Activated T-cell treated with anti-CD3 and anti-CD28 coated beads, Interleukin-2, amount 50 U/mL, for 24 hours (primary cell): ENCODE results near the gene ETV7.

Experiments
- DNase-seq: peaks from one replicate; pipeline ENCODE4 v3.0.0-alpha.2; 2020
- H3K27ac Mint-ChIP-seq: 2 replicates; pipeline ENCODE4 v1.8.0; 2020; ENCODE audit warnings: mild to moderate bottlenecking, mixed read lengths
- H3K27me3 Mint-ChIP-seq: 2 replicates; pipeline ENCODE4 v1.8.0; 2020; ENCODE audit warnings: mixed read lengths
- H3K36me3 Mint-ChIP-seq: 2 replicates; pipeline ENCODE4 v1.8.0; 2020; ENCODE audit warnings: low read depth, mixed read lengths
- H3K4me1 Mint-ChIP-seq: 2 replicates; pipeline ENCODE4 v1.8.0; 2020; ENCODE audit warnings: low read depth, mixed read lengths
- H3K4me3 Mint-ChIP-seq: 2 replicates; pipeline ENCODE4 v1.8.0; 2020; ENCODE audit warnings: mild to moderate bottlenecking, moderate library complexity, mixed read lengths
- H3K9me3 Mint-ChIP-seq: 2 replicates; pipeline ENCODE4 v1.8.0; 2020; ENCODE audit warnings: mixed read lengths

ETV7 gene

GRCh38 chr6:36333931-36334725 is 53.3 kb downstream of the ETV7 start:
- DNase-seq: no peak
- Mint-ChIP-seq H3K27me3 (peaks cover 32% of the 10 kb centered on the region), H3K4me3 (no peak overlapping the region), H3K4me1 (peaks cover 10% of the 10 kb centered on the region), H3K36me3 (no peaks in the 10 kb centered on the region), H3K27ac (no peak overlapping the region), H3K9me3 (no peaks in the 10 kb centered on the region)

GRCh38 chr6:36333171-36333895 is 54.1 kb downstream of the ETV7 start:
- no peak overlapping the region for H3K27ac Mint-ChIP-seq
- peaks cover 7% of the 10 kb centered on the region for H3K4me1 Mint-ChIP-seq
- no peaks in the 10 kb centered on the region for H3K36me3 Mint-ChIP-seq
- peaks cover 32% of the 10 kb centered on the region for H3K27me3 Mint-ChIP-seq
- H3K9me3 Mint-ChIP-seq: no peaks in the 10 kb centered on the region
- no peak overlapping the region for H3K4me3 Mint-ChIP-seq
- DNase-seq: no peak

GRCh38 chr6:36331381-36331780 is 56.1 kb downstream of the ETV7 start:
- peaks cover 32% of the 10 kb centered on the region for H3K27me3 Mint-ChIP-seq
- no peaks in the 10 kb centered on the region for H3K9me3 Mint-ChIP-seq
- no peak overlapping the region for H3K27ac Mint-ChIP-seq
- no peak for DNase-seq
- H3K4me1 Mint-ChIP-seq: no peaks in the 10 kb centered on the region
- H3K4me3 Mint-ChIP-seq: no peak overlapping the region
- no peaks in the 10 kb centered on the region for H3K36me3 Mint-ChIP-seq

- Mint-ChIP-seq H3K36me3 (no peaks in the 10 kb centered on the region), H3K27ac (no peak overlapping the region), H3K4me1 (no peaks in the 10 kb centered on the region), H3K9me3 (no peaks in the 10 kb centered on the region), H3K4me3 (no peak overlapping the region), H3K27me3 (peaks cover 26% of the 10 kb centered on the region)
- no peak for DNase-seq
Measured at GRCh38 chr6:36330366-36330765, 57.1 kb downstream of the ETV7 start.

- Mint-ChIP-seq H3K36me3 (no peaks in the 10 kb centered on the region), H3K4me3 (no peak overlapping the region), H3K27ac (no peak overlapping the region), H3K4me1 (no peaks in the 10 kb centered on the region), H3K9me3 (no peaks in the 10 kb centered on the region), H3K27me3 (peaks cover 21% of the 10 kb centered on the region)
- DNase-seq: no peak
Measured at GRCh38 chr6:36329798-36330291, 57.6 kb downstream of the ETV7 start.

GRCh38 chr6:36328600-36328999 is 58.9 kb downstream of the ETV7 start:
- no peak for DNase-seq

GRCh38 chr6:36327919-36328236 is 59.6 kb downstream of the ETV7 start:
- Mint-ChIP-seq H3K36me3 (no peaks in the 10 kb centered on the region), H3K4me1 (no peaks in the 10 kb centered on the region), H3K9me3 (no peaks in the 10 kb centered on the region), H3K27me3 (peaks cover 2% of the 10 kb centered on the region), H3K27ac (no peak overlapping the region), H3K4me3 (no peak overlapping the region)
- no peak for DNase-seq

More at GRCh38 chr6:36328600-36328999, 58.9 kb downstream of the ETV7 start:
- no peaks in the 10 kb centered on the region for H3K4me1 Mint-ChIP-seq
- no peak overlapping the region for H3K27ac Mint-ChIP-seq
- H3K36me3 Mint-ChIP-seq: no peaks in the 10 kb centered on the region
- no peak overlapping the region for H3K4me3 Mint-ChIP-seq
- H3K9me3 Mint-ChIP-seq: no peaks in the 10 kb centered on the region
- peaks cover 9% of the 10 kb centered on the region for H3K27me3 Mint-ChIP-seq

GRCh38 chr6:36327226-36327918 is 60.1 kb downstream of the ETV7 start:
- no peak overlapping the region for H3K4me3 Mint-ChIP-seq
- H3K4me1 Mint-ChIP-seq: no peaks in the 10 kb centered on the region
- H3K36me3 Mint-ChIP-seq: no peaks in the 10 kb centered on the region
- DNase-seq: no peak
- H3K27me3 Mint-ChIP-seq: no peaks in the 10 kb centered on the region
- H3K27ac Mint-ChIP-seq: no peak overlapping the region
- no peaks in the 10 kb centered on the region for H3K9me3 Mint-ChIP-seq

GRCh38 chr6:36326356-36326995 is 61.0 kb downstream of the ETV7 start:
- Mint-ChIP-seq H3K36me3 (no peaks in the 10 kb centered on the region), H3K4me1 (no peaks in the 10 kb centered on the region), H3K9me3 (no peaks in the 10 kb centered on the region), H3K27ac (no peak overlapping the region), H3K27me3 (no peaks in the 10 kb centered on the region), H3K4me3 (no peak overlapping the region)
- DNase-seq: no peak

GRCh38 chr6:36324715-36325114 is 62.8 kb downstream of the ETV7 start:
- no peak for DNase-seq
- Mint-ChIP-seq H3K27me3 (no peaks in the 10 kb centered on the region), H3K9me3 (no peaks in the 10 kb centered on the region), H3K4me3 (no peak overlapping the region), H3K36me3 (no peaks in the 10 kb centered on the region), H3K4me1 (no peaks in the 10 kb centered on the region), H3K27ac (no peak overlapping the region)

- Mint-ChIP-seq H3K36me3 (no peaks in the 10 kb centered on the region), H3K4me1 (no peaks in the 10 kb centered on the region)
Measured at GRCh38 chr6:36324191-36324590, 63.3 kb downstream of the ETV7 start.

GRCh38 chr6:36323062-36323461 is 64.4 kb downstream of the ETV7 start:
- Mint-ChIP-seq H3K36me3 (no peaks in the 10 kb centered on the region), H3K9me3 (no peaks in the 10 kb centered on the region), H3K4me3 (no peak overlapping the region), H3K4me1 (no peaks in the 10 kb centered on the region), H3K27me3 (no peaks in the 10 kb centered on the region), H3K27ac (no peak overlapping the region)
- no peak for DNase-seq

More at GRCh38 chr6:36324191-36324590, 63.3 kb downstream of the ETV7 start:
- Mint-ChIP-seq H3K9me3 (no peaks in the 10 kb centered on the region), H3K27ac (no peak overlapping the region), H3K27me3 (no peaks in the 10 kb centered on the region), H3K4me3 (no peak overlapping the region)
- no peak for DNase-seq

GRCh38 chr6:36322591-36322990 is 64.9 kb downstream of the ETV7 start:
- DNase-seq: no peak
- H3K9me3 Mint-ChIP-seq: no peaks in the 10 kb centered on the region
- H3K27me3 Mint-ChIP-seq: no peaks in the 10 kb centered on the region
- no peak overlapping the region for H3K27ac Mint-ChIP-seq
- no peaks in the 10 kb centered on the region for H3K36me3 Mint-ChIP-seq
- H3K4me1 Mint-ChIP-seq: no peaks in the 10 kb centered on the region
- no peak overlapping the region for H3K4me3 Mint-ChIP-seq

GRCh38 chr6:36320475-36320874 is 67.0 kb downstream of the ETV7 start:
- no peak overlapping the region for H3K27ac Mint-ChIP-seq
- no peaks in the 10 kb centered on the region for H3K4me1 Mint-ChIP-seq
- no peaks in the 10 kb centered on the region for H3K36me3 Mint-ChIP-seq
- H3K9me3 Mint-ChIP-seq: no peaks in the 10 kb centered on the region
- no peaks in the 10 kb centered on the region for H3K27me3 Mint-ChIP-seq
- H3K4me3 Mint-ChIP-seq: no peak overlapping the region
- no peak for DNase-seq
